ENCODE data around the gene HTR3E.

- TF ChIP-seq, protein P1, sequence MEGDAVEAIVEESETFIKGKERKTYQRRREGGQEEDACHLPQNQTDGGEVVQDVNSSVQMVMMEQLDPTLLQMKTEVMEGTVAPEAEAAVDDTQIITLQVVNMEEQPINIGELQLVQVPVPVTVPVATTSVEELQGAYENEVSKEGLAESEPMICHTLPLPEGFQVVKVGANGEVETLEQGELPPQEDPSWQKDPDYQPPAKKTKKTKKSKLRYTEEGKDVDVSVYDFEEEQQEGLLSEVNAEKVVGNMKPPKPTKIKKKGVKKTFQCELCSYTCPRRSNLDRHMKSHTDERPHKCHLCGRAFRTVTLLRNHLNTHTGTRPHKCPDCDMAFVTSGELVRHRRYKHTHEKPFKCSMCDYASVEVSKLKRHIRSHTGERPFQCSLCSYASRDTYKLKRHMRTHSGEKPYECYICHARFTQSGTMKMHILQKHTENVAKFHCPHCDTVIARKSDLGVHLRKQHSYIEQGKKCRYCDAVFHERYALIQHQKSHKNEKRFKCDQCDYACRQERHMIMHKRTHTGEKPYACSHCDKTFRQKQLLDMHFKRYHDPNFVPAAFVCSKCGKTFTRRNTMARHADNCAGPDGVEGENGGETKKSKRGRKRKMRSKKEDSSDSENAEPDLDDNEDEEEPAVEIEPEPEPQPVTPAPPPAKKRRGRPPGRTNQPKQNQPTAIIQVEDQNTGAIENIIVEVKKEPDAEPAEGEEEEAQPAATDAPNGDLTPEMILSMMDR (IDR thresholded peaks at IDR 0.05), result no peak
- no peak for TF ChIP-seq POLR2AphosphoS5 (IDR thresholded peaks at IDR 0.05)
- TF ChIP-seq POLR2A (IDR thresholded peaks at IDR 0.05), result no peak
Observed at GRCh38 chr3:184116017-184116416, 19.2 kb downstream of the HTR3E start.
